Fibroblast of peridontal ligament (primary cell): ENCODE data around the gene MCTP2.
"Not testable (repeated sequence)": the region's sequence is repeated elsewhere in the genome, so short reads cannot be mapped to it uniquely, and the experiment has no call there.

Source experiments
- DNase-seq: peaks from one replicate; pipeline ENCODE4 v3.0.0-alpha.2; 2010; ENCODE audit errors: extremely low read depth

Gene MCTP2

GRCh38 chr15:94455297-94455696 is 223.9 kb downstream of the MCTP2 start:
- DNase-seq: no peak

- DNase-seq: no peak
Observed at GRCh38 chr15:94456226-94456625, 224.9 kb downstream of the MCTP2 start.

- no peak for DNase-seq
Observed at GRCh38 chr15:94457661-94458060, 226.3 kb downstream of the MCTP2 start.

- no peak for DNase-seq
Observed at GRCh38 chr15:94460624-94461023, 229.3 kb downstream of the MCTP2 start.

GRCh38 chr15:94467034-94467433 is 235.7 kb downstream of the MCTP2 start:
- DNase-seq: no peak

GRCh38 chr15:94470492-94470891 is 239.1 kb downstream of the MCTP2 start:
- DNase-seq: peak; percentile 1

- no peak for DNase-seq
Observed at GRCh38 chr15:94476686-94477085, 245.3 kb downstream of the MCTP2 start.

GRCh38 chr15:94477913-94478553 is 246.7 kb downstream of the MCTP2 start:
- DNase-seq: no peak

- no peak for DNase-seq
Observed at GRCh38 chr15:94478763-94479162, 247.4 kb downstream of the MCTP2 start.

GRCh38 chr15:94480289-94480834 is 249.0 kb downstream of the MCTP2 start:
- peak; percentile 1 for DNase-seq

GRCh38 chr15:94485148-94485719 is 253.9 kb downstream of the MCTP2 start:
- no peak for DNase-seq

- no peak for DNase-seq
Observed at GRCh38 chr15:94487635-94488034, 256.3 kb downstream of the MCTP2 start.

GRCh38 chr15:94493176-94493575 is 261.8 kb downstream of the MCTP2 start:
- DNase-seq: no peak

- not testable (repeated sequence) for DNase-seq
Observed at GRCh38 chr15:94493586-94493985, 262.2 kb downstream of the MCTP2 start.

- no peak for DNase-seq
Observed at GRCh38 chr15:94494732-94495131, 263.4 kb downstream of the MCTP2 start.

- no peak for DNase-seq
Observed at GRCh38 chr15:94503293-94503692, 271.9 kb downstream of the MCTP2 start.

GRCh38 chr15:94509259-94509658 is 277.9 kb downstream of the MCTP2 start:
- no peak for DNase-seq

- no peak for DNase-seq
Observed at GRCh38 chr15:94522125-94522524, 290.8 kb downstream of the MCTP2 start.

- DNase-seq: no peak
Observed at GRCh38 chr15:94523873-94524272, 292.5 kb downstream of the MCTP2 start.

GRCh38 chr15:94524565-94524964 is 293.2 kb downstream of the MCTP2 start:
- no peak for DNase-seq

GRCh38 chr15:94526071-94526689 is 294.8 kb downstream of the MCTP2 start:
- DNase-seq: no peak

GRCh38 chr15:94532226-94532625 is 300.9 kb downstream of the MCTP2 start:
- no peak for DNase-seq
